Measurements from ENCODE around the gene GART. TPM values are rescaled to one million over a fixed set of nuclear protein-coding genes. Genes with fewer than 3 reads are reported as not detected.
A peak's percentile ranks its signal among the peaks of the same experiment; 100 is the strongest.
"Not testable (repeated sequence)": the region's sequence is repeated elsewhere in the genome, so short reads cannot be mapped to it uniquely, and the experiment has no call there.

Gene GART
- total and polyA plus RNA-seq, 3 experiments from 2014 or later = 50.9 to 196 (median 194) TPM

DNA sequence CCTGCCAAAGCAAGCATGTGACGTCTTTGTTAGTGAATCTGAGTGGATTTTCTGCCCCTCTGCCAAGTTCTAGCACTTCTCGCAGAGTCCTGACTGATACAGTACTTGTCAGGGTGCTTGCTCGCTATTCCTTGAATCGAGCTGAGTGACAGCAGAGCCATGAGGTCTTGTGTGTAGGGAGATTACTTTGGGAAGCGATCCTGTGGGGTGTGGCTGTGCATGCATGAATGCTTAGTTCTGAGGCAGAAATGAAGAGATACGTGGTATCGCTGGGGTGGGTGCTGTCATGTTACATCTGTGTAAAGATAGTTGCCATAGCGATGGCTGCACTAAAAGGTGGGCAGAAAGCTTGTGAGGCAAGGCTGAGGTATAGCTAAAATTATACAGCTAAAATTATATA lies 31.1 kb downstream of the GART start:
- H3K27ac Mint-ChIP-seq = peak overlapping the region in 1 of 8 donors; percentile 65
- Histone ChIP-seq H3K4me1 (ENCODE audit: insufficient read depth, low read length) (no peaks in the 10 kb centered on the region), H3K9me3 (ENCODE audit: low read length) (no peaks in the 10 kb centered on the region), H3K4me3 (ENCODE audit: low read length) (no peak overlapping the region), H3K27me3 (ENCODE audit: insufficient read depth, low read length, poor library complexity, severe bottlenecking) (no peaks in the 10 kb centered on the region), H3K27ac (ENCODE audit: low read depth, low read length) (no peak overlapping the region), H3K36me3 (ENCODE audit: insufficient read depth, low read length) (peaks cover 30% of the 10 kb centered on the region)
- peaks cover 23 to 74% (median 36%) of the 10 kb centered on the region in 3 donors for H3K36me3 Mint-ChIP-seq
- POLR2A ChIA-PET = no interaction called here
- H3K27me3 Mint-ChIP-seq = no peaks in the 10 kb centered on the region
- DNase-seq = no peak
- H3K9me3 Mint-ChIP-seq = peaks cover 0 to 3% (median 0%) of the 10 kb centered on the region in 5 donors
- CTCF ChIA-PET = interaction anchor here (1.0 kb wide), 1 partner anchor 9 kb away, joined by 3 read pairs; no protein-coding TSS in a partner anchor
- no peaks in the 10 kb centered on the region for H3K4me1 Mint-ChIP-seq
- H3K4me3 Mint-ChIP-seq = no peak overlapping the region

DNA sequence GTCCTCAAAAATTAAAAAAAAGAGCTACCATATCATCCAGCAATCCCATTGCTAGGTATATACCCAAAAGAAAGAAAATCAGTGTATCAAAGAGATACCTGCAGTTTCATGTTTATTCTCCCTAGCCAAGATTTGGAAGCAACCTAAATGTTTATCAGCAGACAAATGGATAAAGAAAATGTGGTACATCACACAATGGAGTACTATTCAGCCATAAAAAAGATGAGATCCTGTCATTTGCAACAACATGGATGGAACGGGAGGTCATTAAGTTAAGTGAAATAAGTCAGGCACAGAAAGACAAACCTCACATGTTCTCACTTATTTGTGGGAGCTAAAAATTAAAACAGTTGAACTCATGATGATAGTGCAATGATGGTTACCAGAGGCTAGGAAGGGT lies 34.9 kb downstream of the GART start:
- H3K27ac ChIP-seq (ENCODE audit: low read depth, low read length); H3K27me3 Mint-ChIP-seq; H3K9me3 Mint-ChIP-seq; H3K27me3 ChIP-seq (ENCODE audit: insufficient read depth, low read length, poor library complexity, severe bottlenecking); CTCF ChIA-PET; DNase-seq; POLR2A ChIA-PET; H3K4me3 Mint-ChIP-seq; H3K4me3 ChIP-seq (ENCODE audit: low read length); H3K4me1 ChIP-seq (ENCODE audit: insufficient read depth, low read length); H3K27ac Mint-ChIP-seq; H3K4me1 Mint-ChIP-seq; H3K9me3 ChIP-seq (ENCODE audit: low read length): not testable (repeated sequence)
- H3K36me3 Mint-ChIP-seq = peaks cover 26 to 81% (median 47%) of the 10 kb centered on the region in 3 donors
- H3K36me3 ChIP-seq (ENCODE audit: insufficient read depth, low read length) = peaks cover 29% of the 10 kb centered on the region

DNA sequence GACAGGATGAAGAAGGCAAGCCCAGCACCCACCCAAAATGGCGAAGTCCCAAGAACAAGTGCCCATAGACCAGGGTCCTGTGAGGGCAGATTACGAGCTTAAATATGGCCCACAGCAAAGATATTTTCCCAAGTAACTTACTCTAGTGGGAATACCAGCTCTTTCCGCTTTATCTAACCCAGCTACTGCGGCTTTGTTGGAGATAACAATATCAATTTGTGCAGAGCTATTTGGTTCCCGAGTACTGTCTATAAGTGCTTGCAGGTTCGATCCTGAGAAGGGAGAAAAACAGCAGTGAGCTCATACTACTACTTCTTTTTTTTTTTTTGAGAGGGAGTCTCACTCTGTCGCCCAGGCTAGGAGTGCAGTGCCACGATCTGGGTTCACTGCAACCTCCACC lies 36.1 kb downstream of the GART start:
- Histone ChIP-seq H3K27me3 (ENCODE audit: insufficient read depth, low read length, poor library complexity, severe bottlenecking) (no peaks in the 10 kb centered on the region), H3K4me1 (ENCODE audit: insufficient read depth, low read length) (no peaks in the 10 kb centered on the region), H3K9me3 (ENCODE audit: low read length) (no peaks in the 10 kb centered on the region), H3K27ac (ENCODE audit: low read depth, low read length) (no peak overlapping the region), H3K36me3 (ENCODE audit: insufficient read depth, low read length) (peaks cover 22% of the 10 kb centered on the region), H3K4me3 (ENCODE audit: low read length) (no peak overlapping the region)
- Mint-ChIP-seq H3K27ac (peak overlapping the region in 1 of 8 donors; percentile 43), H3K36me3 (peaks cover 24 to 73% (median 38%) of the 10 kb centered on the region in 3 donors), H3K9me3 (peaks cover 0 to 3% (median 0%) of the 10 kb centered on the region in 5 donors), H3K4me1 (no peaks in the 10 kb centered on the region), H3K27me3 (no peaks in the 10 kb centered on the region), H3K4me3 (no peak overlapping the region)
- ChIA-PET CTCF (interaction anchor here (0.6 kb wide), 1 partner anchor 99 kb away, joined by 3 read pairs; no protein-coding TSS in a partner anchor), POLR2A (interaction anchor here (0.7 kb wide), 1 partner anchor 26 kb away, joined by 3 read pairs; the partner anchor contains the start of gene TMEM50B)
- no peak for DNase-seq

DNA sequence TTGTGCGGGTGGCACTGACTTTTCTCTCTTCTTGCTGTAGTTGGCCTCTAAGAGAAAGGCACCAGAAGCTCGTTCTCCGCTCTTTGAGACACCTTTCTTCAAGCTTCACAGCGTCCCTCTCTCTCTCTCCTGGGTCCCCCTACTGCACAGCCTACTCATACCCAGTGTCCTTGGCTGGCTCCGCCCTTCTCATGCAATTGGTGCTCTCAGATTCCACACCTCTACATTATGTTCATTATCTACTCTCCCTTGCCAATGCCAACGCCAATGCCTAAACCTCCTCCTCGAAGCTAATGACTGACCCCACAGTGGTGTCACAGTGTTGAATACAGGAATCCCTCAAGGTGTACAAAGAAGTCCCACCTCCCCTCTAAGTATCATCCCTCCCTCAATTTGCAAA lies 45.6 kb downstream of the GART start:
- H3K36me3 Mint-ChIP-seq = peaks cover 0 to 2% (median 0%) of the 10 kb centered on the region in 3 donors
- H3K27me3 Mint-ChIP-seq = peaks cover 0 to 4% of the 10 kb centered on the region in 2 donors
- no peak overlapping the region for H3K4me3 Mint-ChIP-seq
- Histone ChIP-seq H3K4me3 (ENCODE audit: low read length) (no peak overlapping the region), H3K4me1 (ENCODE audit: insufficient read depth, low read length) (peaks cover 4% of the 10 kb centered on the region), H3K36me3 (ENCODE audit: insufficient read depth, low read length) (no peaks in the 10 kb centered on the region), H3K9me3 (ENCODE audit: low read length) (no peaks in the 10 kb centered on the region), H3K27me3 (ENCODE audit: insufficient read depth, low read length, poor library complexity, severe bottlenecking) (no peaks in the 10 kb centered on the region), H3K27ac (ENCODE audit: low read depth, low read length) (no peak overlapping the region)
- ChIA-PET CTCF (no interaction called here), POLR2A (no interaction called here)
- no peak for DNase-seq
- no peaks in the 10 kb centered on the region for H3K9me3 Mint-ChIP-seq
- H3K27ac Mint-ChIP-seq = peak overlapping the region in 1 of 8 donors; percentile 5
- peaks cover 5 to 7% (median 7%) of the 10 kb centered on the region in 3 donors for H3K4me1 Mint-ChIP-seq

- no peak overlapping the region for H3K27ac Mint-ChIP-seq
These were observed 46.2 kb downstream of the GART start for GRCh38 chr21:33495743-33496142.

GRCh38 chr21:33493756-33494155 lies 48.2 kb downstream of the GART start:
- ChIA-PET CTCF (interaction anchor here (0.8 kb wide), 1 partner anchor 14 kb away, joined by 3 read pairs; the partner anchor contains the start of gene TMEM50B), POLR2A (no interaction called here)
- Histone ChIP-seq H3K9me3 (ENCODE audit: low read length) (no peaks in the 10 kb centered on the region), H3K4me3 (ENCODE audit: low read length) (no peak overlapping the region), H3K36me3 (ENCODE audit: insufficient read depth, low read length) (no peaks in the 10 kb centered on the region), H3K27ac (ENCODE audit: low read depth, low read length) (no peak overlapping the region), H3K4me1 (ENCODE audit: insufficient read depth, low read length) (peaks cover 9% of the 10 kb centered on the region), H3K27me3 (ENCODE audit: insufficient read depth, low read length, poor library complexity, severe bottlenecking) (no peaks in the 10 kb centered on the region)
- peaks cover 0 to 4% of the 10 kb centered on the region in 2 donors for H3K27me3 Mint-ChIP-seq
- H3K36me3 Mint-ChIP-seq = peaks cover 0 to 4% (median 0%) of the 10 kb centered on the region in 3 donors
- no peak for DNase-seq
- H3K4me3 Mint-ChIP-seq = peak overlapping the region in 3 of 7 donors; percentile 20 to 73 (median 48)
- no peaks in the 10 kb centered on the region for H3K9me3 Mint-ChIP-seq
- peaks cover 9 to 14% (median 12%) of the 10 kb centered on the region in 3 donors for H3K4me1 Mint-ChIP-seq
- H3K27ac Mint-ChIP-seq = peak overlapping the region in 1 of 8 donors; percentile 48

More at GRCh38 chr21:33495743-33496142, 46.2 kb downstream of the GART start:
- no peaks in the 10 kb centered on the region for H3K9me3 Mint-ChIP-seq
- peaks cover 0 to 4% (median 0%) of the 10 kb centered on the region in 3 donors for H3K36me3 Mint-ChIP-seq
- DNase-seq = no peak
- H3K4me3 Mint-ChIP-seq = peak overlapping the region in 1 of 7 donors; percentile 27
- no peaks in the 10 kb centered on the region for H3K36me3 ChIP-seq (ENCODE audit: insufficient read depth, low read length)
- no peaks in the 10 kb centered on the region for H3K27me3 ChIP-seq (ENCODE audit: insufficient read depth, low read length, poor library complexity, severe bottlenecking)
- no peak overlapping the region for H3K27ac ChIP-seq (ENCODE audit: low read depth, low read length)
- H3K4me3 ChIP-seq (ENCODE audit: low read length) = no peak overlapping the region
- peaks cover 0 to 4% of the 10 kb centered on the region in 2 donors for H3K27me3 Mint-ChIP-seq
- ChIA-PET CTCF (no interaction called here), POLR2A (no interaction called here)
- H3K9me3 ChIP-seq (ENCODE audit: low read length) = no peaks in the 10 kb centered on the region
- peaks cover 7 to 11% (median 10%) of the 10 kb centered on the region in 3 donors for H3K4me1 Mint-ChIP-seq
- peaks cover 8% of the 10 kb centered on the region for H3K4me1 ChIP-seq (ENCODE audit: insufficient read depth, low read length)

DNA sequence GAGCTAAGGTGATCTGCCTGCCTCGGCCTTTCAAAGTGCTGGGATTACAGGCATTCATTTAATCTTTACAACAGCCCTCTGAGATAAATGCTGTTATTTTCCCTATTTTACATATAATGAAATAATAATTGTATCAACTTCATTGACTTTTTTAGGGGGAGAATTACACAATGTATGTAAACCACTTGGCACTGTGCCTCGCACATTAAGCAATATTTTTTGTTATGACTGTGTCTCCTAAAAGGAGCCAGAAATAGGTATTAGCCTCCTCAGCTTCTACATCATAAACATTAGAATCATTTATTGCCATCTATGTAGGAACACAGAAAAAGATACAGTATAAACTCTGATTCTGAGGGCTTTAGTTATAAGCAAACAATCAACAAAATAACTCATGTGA lies 49.3 kb downstream of the GART start:
- no peak for DNase-seq
- Histone ChIP-seq H3K4me3 (ENCODE audit: low read length) (no peak overlapping the region), H3K27ac (ENCODE audit: low read depth, low read length) (no peak overlapping the region), H3K36me3 (ENCODE audit: insufficient read depth, low read length) (no peaks in the 10 kb centered on the region), H3K4me1 (ENCODE audit: insufficient read depth, low read length) (peaks cover 9% of the 10 kb centered on the region), H3K9me3 (ENCODE audit: low read length) (no peaks in the 10 kb centered on the region), H3K27me3 (ENCODE audit: insufficient read depth, low read length, poor library complexity, severe bottlenecking) (no peaks in the 10 kb centered on the region)
- ChIA-PET CTCF (no interaction called here), POLR2A (interaction anchor here (0.7 to 4.0 kb wide), 2 partner anchors 13 to 98 kb away, joined by 4 to 77 read pairs; partner anchors contain the start of gene TMEM50B)
- H3K27me3 Mint-ChIP-seq = peaks cover 0 to 4% of the 10 kb centered on the region in 2 donors
- peaks cover 0 to 4% (median 0%) of the 10 kb centered on the region in 3 donors for H3K36me3 Mint-ChIP-seq
- peak overlapping the region in 1 of 7 donors; percentile 54 for H3K4me3 Mint-ChIP-seq
- peak overlapping the region in 1 of 8 donors; percentile 74 for H3K27ac Mint-ChIP-seq
- no peaks in the 10 kb centered on the region for H3K9me3 Mint-ChIP-seq
- H3K4me1 Mint-ChIP-seq = peaks cover 9 to 14% (median 12%) of the 10 kb centered on the region in 3 donors

DNA sequence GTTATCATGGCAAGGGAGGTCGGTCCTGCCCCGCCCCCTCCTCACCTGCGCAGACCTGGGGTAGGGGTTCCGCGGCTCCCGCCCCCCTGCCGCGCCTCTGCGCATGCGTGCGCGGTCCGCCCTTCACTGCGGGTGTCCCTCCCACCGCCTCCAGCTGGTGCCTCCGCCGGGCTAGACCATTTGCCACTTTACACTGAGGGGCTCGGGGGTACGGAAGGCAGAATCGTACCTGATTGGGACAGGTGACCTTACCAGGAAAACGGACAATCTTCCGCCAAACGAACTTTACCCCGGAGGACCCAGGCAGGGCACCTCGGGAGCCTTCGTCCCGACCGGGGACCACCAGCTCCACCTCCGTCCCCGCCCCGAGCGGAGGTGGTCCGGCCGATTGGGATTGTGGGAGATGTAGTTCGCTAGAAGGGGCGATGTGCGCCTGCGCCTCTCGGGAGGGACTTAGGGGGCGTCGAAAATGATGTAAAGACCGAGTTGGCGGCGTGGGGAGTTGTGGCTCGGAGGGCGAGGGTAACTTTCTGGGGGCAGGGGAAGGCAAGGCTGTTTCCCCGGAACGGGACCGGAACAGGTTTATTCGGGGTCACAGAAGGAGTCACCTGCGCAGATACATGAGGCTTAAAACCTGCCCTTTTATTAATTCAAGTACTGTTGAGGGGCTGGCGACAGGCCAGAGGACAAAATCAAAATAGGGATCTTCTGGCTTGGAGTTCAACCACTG lies 50.4 kb downstream of the GART start, which contains the start of gene DNAJC28:
DNAJC28 (minus strand) TSS at position 344 of the 730 bp plus-strand sequence. CDS start 2,323 bp downstream, outside the sequence.
- Mint-ChIP-seq H3K4me1 (peaks cover 9 to 14% (median 12%) of the 10 kb centered on the region in 3 donors), H3K27ac (peak within 1 kb of the TSS; percentile 74 to 97 (median 92)), H3K9me3 (no peaks in the 10 kb centered on the region), H3K27me3 (peaks cover 0 to 4% of the 10 kb centered on the region in 2 donors), H3K4me3 (peak within 1 kb of the TSS; percentile 81 to 99 (median 91)), H3K36me3 (peaks cover 0 to 4% (median 0%) of the 10 kb centered on the region in 3 donors)
- no peaks in the 10 kb centered on the region for H3K27me3 ChIP-seq (ENCODE audit: insufficient read depth, low read length, poor library complexity, severe bottlenecking)
- H3K9me3 ChIP-seq (ENCODE audit: low read length) = no peaks in the 10 kb centered on the region
- CTCF ChIA-PET = interaction anchor here (0.6 to 3.4 kb wide), 6 partner anchors 11 to 130 kb away, joined by 3 to 22 read pairs (median 4); partner anchors contain the start of genes SON and TMEM50B
- H3K36me3 ChIP-seq (ENCODE audit: insufficient read depth, low read length) = no peaks in the 10 kb centered on the region
- peaks cover 9% of the 10 kb centered on the region for H3K4me1 ChIP-seq (ENCODE audit: insufficient read depth, low read length)
- peak within 1 kb of the TSS; percentile 94 for H3K4me3 ChIP-seq (ENCODE audit: low read length)
- DNase-seq = peak; percentile 93 to 98 (median 95)
- POLR2A ChIA-PET = interaction anchor here (0.8 to 4.0 kb wide), 5 partner anchors 12 to 167 kb away, joined by 3 to 77 read pairs (median 5); partner anchors contain the start of genes GART, IFNAR1 and TMEM50B
- peak within 1 kb of the TSS; percentile 68 for H3K27ac ChIP-seq (ENCODE audit: low read depth, low read length)

Data from CD8-positive, alpha-beta memory T cell (primary cell).